ENCODE results near the gene NR6A1.

Gene NR6A1

GRCh38 chr9:124615100-124615742 lies 155.9 kb downstream of the NR6A1 start:
- ChIA-PET POLR2A (interaction anchor here (0.6 to 1.0 kb wide), 2 partner anchors 12 to 344 kb away, joined by 3 to 5 read pairs; no protein-coding TSS in a partner anchor), CTCF (interaction anchor here (0.5 to 5.4 kb wide), 13 partner anchors 9 to 238 kb away, joined by 3 to 236 read pairs (median 4); partner anchors contain the start of gene WDR38)
- Histone ChIP-seq H3K9me3 (ENCODE audit: control insufficient read depth, insufficient read depth, low read depth, low read length) (no peaks in the 10 kb centered on the region), H3K4me1 (ENCODE audit: control insufficient read depth, insufficient read depth, low read length) (peaks cover 10% of the 10 kb centered on the region), H3K27ac (ENCODE audit: extremely low read depth, low read depth, low read length) (no peak overlapping the region), H3K4me3 (ENCODE audit: low read depth, low read length) (no peak overlapping the region), H3K36me3 (ENCODE audit: control insufficient read depth in 2 of 2, insufficient read depth in 1 of 2, low read length in 2 of 2) (no peaks in the 10 kb centered on the region)
- TF ChIP-seq PRDM10 (tag by site-specific recombination; IDR thresholded peaks at IDR 0.05) (no peak), ZNF302 (tag by site-specific recombination; IDR thresholded peaks at IDR 0.05; ENCODE audit: low read depth) (no peak), ZBTB7A (tag by site-specific recombination; IDR thresholded peaks at IDR 0.05; ENCODE audit: low read depth) (no peak), ZIC2 (tag by site-specific recombination; IDR thresholded peaks at IDR 0.05) (no peak), HOXD13 (CRISPR knock-in tag; IDR thresholded peaks at IDR 0.05; ENCODE audit: borderline replicate concordance) (no peak), ZBTB1 (tag by site-specific recombination; IDR thresholded peaks at IDR 0.05) (no peak), ELK4 (IDR thresholded peaks at IDR 0.05; ENCODE audit: borderline replicate concordance, low read depth, low read length) (no peak), GFI1B (tag by site-specific recombination; IDR thresholded peaks at IDR 0.05) (no peak), HOXA7 (CRISPR knock-in tag; IDR thresholded peaks at IDR 0.05; ENCODE audit: borderline replicate concordance) (no peak), BCL6B (tag by site-specific recombination; IDR thresholded peaks at IDR 0.05) (no peak), AEBP2 (tag by site-specific recombination; IDR thresholded peaks at IDR 0.05; ENCODE audit: borderline replicate concordance) (no peak), ZNF280D (tag by site-specific recombination; IDR thresholded peaks at IDR 0.05) (no peak)

- H3K27ac ChIP-seq (ENCODE audit: extremely low read depth, low read depth, low read length) = no peak overlapping the region
- ChIA-PET CTCF (interaction anchor here (0.6 to 3.7 kb wide), 10 partner anchors 31 to 187 kb away, joined by 3 to 29 read pairs (median 4); no protein-coding TSS in a partner anchor), POLR2A (no interaction called here)
- H3K4me1 ChIP-seq (ENCODE audit: control insufficient read depth, insufficient read depth, low read length) = peaks cover 10% of the 10 kb centered on the region
- H3K9me3 ChIP-seq (ENCODE audit: control insufficient read depth, insufficient read depth, low read depth, low read length) = no peaks in the 10 kb centered on the region
- H3K4me3 ChIP-seq (ENCODE audit: low read depth, low read length) = no peak overlapping the region
- H3K36me3 ChIP-seq (ENCODE audit: control insufficient read depth in 2 of 2, insufficient read depth in 1 of 2, low read length in 2 of 2) = no peaks in the 10 kb centered on the region
- TF ChIP-seq ZNF19 (tag by site-specific recombination; IDR thresholded peaks at IDR 0.05; ENCODE audit: low read depth) (no peak), BCL6B (tag by site-specific recombination; IDR thresholded peaks at IDR 0.05) (no peak), PRDM6 (tag by site-specific recombination; IDR thresholded peaks at IDR 0.05) (no peak), ZNF48 (tag by site-specific recombination; IDR thresholded peaks at IDR 0.05) (no peak), ZNF529 (tag by site-specific recombination; IDR thresholded peaks at IDR 0.05; ENCODE audit: insufficient replicate concordance) (no peak)
Observed at GRCh38 chr9:124613849-124614248, 157.3 kb downstream of the NR6A1 start.

Data from HEK293 (cell line).